Lower lobe of right lung (tissue), 2 donors: ENCODE measurements around the gene IBA57. TPM values are rescaled to one million over a fixed set of nuclear protein-coding genes. Genes with fewer than 3 reads are reported as not detected.
A peak's percentile ranks its signal among the peaks of the same experiment; 100 is the strongest.
"Not testable (repeated sequence)": the region's sequence is repeated elsewhere in the genome, so short reads cannot be mapped to it uniquely, and the experiment has no call there.

Experiments used
- ATAC-seq, 2 donors: fragments of 200-7000 bp; cut with Tn5 transposase; one replicate each; pipeline ENCODE4 v1.9.1; 2020 to 2022; ENCODE audit warnings: mild to moderate bottlenecking in 2 of 2, moderate library complexity in 2 of 2
- DNase-seq: peaks from one replicate; pipeline ENCODE4 v3.0.0-alpha.2; 2020
- H3K27ac ChIP-seq: fragments of 200-600 bp; one replicate; pipeline ENCODE4 v1.8.0; 2022
- H3K27me3 ChIP-seq: fragments of 200-600 bp; one replicate; pipeline ENCODE4 v1.8.0; 2022; ENCODE audit warnings: low read depth
- H3K36me3 ChIP-seq: fragments of 200-600 bp; one replicate; pipeline ENCODE4 v1.8.0; 2022; ENCODE audit warnings: mild to moderate bottlenecking
- H3K4me1 ChIP-seq: fragments of 200-600 bp; one replicate; pipeline ENCODE4 v1.8.0; 2022
- H3K4me3 ChIP-seq: fragments of 200-600 bp; one replicate; pipeline ENCODE4 v1.8.0; 2022; ENCODE audit warnings: mild to moderate bottlenecking
- H3K9me3 ChIP-seq: fragments of 200-600 bp; one replicate; pipeline ENCODE4 v1.8.0; 2022
- intact Hi-C: fragments of 100-400 bp; cut with DNase I; formaldehyde crosslinking; loops from one replicate; pipeline ENCODE4 v1.11.0; 2022
- total RNA-seq: library from RNA; stranded (reverse); fragmentation: NEBNext Ultra II Directional; extraction: Animal tissue kit (Norgen Biotek cat#: 25700); gene quantifications from one replicate; pipeline ENCODE4 v1.2.1, GENCODE V29; 2021
- TF ChIP-seq, protein P1 (sequence below): fragments of 200-600 bp; IDR thresholded peaks from one replicate; pipeline ENCODE4 v1.8.0; 2022; ENCODE audit warnings: antibody characterized with exemption, mild to moderate bottlenecking
- donor health status: DM: no; HTN: yes; CAD: no; lungs with severe emphysema.

Gene IBA57
- total RNA-seq, 1 donor from 2014 or later = 10.7 TPM

- no peaks in the 10 kb centered on the region for H3K36me3 ChIP-seq
- no peak overlapping the region for H3K4me3 ChIP-seq
- no peaks in the 10 kb centered on the region for H3K27me3 ChIP-seq
- no peaks in the 10 kb centered on the region for H3K9me3 ChIP-seq
- DNase-seq (no peak), ATAC-seq (peak; percentile 31 to 46)
- H3K27ac ChIP-seq = no peak overlapping the region
- peaks cover 8% of the 10 kb centered on the region for H3K4me1 ChIP-seq
- TF ChIP-seq, protein P1, sequence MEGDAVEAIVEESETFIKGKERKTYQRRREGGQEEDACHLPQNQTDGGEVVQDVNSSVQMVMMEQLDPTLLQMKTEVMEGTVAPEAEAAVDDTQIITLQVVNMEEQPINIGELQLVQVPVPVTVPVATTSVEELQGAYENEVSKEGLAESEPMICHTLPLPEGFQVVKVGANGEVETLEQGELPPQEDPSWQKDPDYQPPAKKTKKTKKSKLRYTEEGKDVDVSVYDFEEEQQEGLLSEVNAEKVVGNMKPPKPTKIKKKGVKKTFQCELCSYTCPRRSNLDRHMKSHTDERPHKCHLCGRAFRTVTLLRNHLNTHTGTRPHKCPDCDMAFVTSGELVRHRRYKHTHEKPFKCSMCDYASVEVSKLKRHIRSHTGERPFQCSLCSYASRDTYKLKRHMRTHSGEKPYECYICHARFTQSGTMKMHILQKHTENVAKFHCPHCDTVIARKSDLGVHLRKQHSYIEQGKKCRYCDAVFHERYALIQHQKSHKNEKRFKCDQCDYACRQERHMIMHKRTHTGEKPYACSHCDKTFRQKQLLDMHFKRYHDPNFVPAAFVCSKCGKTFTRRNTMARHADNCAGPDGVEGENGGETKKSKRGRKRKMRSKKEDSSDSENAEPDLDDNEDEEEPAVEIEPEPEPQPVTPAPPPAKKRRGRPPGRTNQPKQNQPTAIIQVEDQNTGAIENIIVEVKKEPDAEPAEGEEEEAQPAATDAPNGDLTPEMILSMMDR = no peak
- intact Hi-C loops = no loop called here
Measured at GRCh38 chr1:228185641-228185965, 20.0 kb downstream of the IBA57 start.

GRCh38 chr1:228188249-228188648 lies 22.6 kb downstream of the IBA57 start:
- H3K4me3 ChIP-seq, H3K9me3 ChIP-seq, H3K27ac ChIP-seq, DNase-seq, ATAC-seq, H3K27me3 ChIP-seq, intact Hi-C loops, H3K36me3 ChIP-seq, H3K4me1 ChIP-seq: not testable (repeated sequence)

- intact Hi-C loops = no loop called here
- Histone ChIP-seq H3K4me3 (no peak overlapping the region), H3K27me3 (no peaks in the 10 kb centered on the region), H3K4me1 (peaks cover 5% of the 10 kb centered on the region), H3K9me3 (no peaks in the 10 kb centered on the region), H3K36me3 (no peaks in the 10 kb centered on the region), H3K27ac (no peak overlapping the region)
- TF ChIP-seq, protein P1 = no peak
- no peak for ATAC-seq
- DNase-seq = no peak
Measured at GRCh38 chr1:228190182-228190581, 24.6 kb downstream of the IBA57 start.

DNA sequence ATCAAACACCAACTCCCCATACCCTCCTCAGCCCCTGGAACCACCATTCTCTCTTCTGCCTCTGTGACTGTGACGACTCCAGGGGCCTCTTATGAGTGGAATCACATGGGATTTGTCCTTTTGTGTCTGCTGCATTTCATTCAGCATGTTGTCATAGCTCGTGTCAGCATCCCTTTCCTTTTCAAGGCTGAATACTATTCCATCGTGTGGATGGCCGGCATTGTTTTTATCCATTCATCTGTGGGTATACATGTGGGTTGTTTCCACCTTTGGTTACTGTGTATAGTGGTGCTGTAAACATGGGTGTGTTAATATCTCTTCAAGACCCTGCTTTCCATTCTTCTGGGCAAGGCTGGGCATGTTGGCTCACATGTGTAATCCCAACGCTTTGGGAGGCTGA lies 25.2 kb downstream of the IBA57 start:
- TF ChIP-seq, protein P1 = no peak
- H3K36me3 ChIP-seq = no peaks in the 10 kb centered on the region
- no peak for DNase-seq
- ATAC-seq = no peak
- H3K27ac ChIP-seq = no peak overlapping the region
- peaks cover 5% of the 10 kb centered on the region for H3K4me1 ChIP-seq
- H3K4me3 ChIP-seq = no peak overlapping the region
- intact Hi-C loops = no loop called here
- H3K9me3 ChIP-seq = no peaks in the 10 kb centered on the region
- no peaks in the 10 kb centered on the region for H3K27me3 ChIP-seq

DNA sequence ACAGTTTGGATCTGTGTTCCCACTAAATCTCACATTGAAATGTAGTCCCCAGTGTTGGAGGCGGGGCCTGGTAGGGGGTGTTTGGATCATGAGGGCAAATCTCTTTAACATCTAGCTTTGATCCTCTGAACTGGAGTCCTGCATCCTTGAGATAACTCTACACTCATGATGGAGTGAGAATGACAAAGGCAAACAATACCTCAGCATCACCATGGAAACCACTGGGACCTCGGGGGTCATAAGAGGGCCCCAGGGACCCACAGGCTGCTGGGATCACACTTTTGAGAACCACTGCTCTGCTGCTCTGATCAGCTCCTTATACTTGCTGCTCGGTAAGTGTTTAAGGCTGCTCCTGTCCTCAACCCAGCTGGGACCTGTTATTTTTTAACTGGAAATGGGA lies 28.8 kb downstream of the IBA57 start:
- H3K4me3 ChIP-seq = no peak overlapping the region

DNA sequence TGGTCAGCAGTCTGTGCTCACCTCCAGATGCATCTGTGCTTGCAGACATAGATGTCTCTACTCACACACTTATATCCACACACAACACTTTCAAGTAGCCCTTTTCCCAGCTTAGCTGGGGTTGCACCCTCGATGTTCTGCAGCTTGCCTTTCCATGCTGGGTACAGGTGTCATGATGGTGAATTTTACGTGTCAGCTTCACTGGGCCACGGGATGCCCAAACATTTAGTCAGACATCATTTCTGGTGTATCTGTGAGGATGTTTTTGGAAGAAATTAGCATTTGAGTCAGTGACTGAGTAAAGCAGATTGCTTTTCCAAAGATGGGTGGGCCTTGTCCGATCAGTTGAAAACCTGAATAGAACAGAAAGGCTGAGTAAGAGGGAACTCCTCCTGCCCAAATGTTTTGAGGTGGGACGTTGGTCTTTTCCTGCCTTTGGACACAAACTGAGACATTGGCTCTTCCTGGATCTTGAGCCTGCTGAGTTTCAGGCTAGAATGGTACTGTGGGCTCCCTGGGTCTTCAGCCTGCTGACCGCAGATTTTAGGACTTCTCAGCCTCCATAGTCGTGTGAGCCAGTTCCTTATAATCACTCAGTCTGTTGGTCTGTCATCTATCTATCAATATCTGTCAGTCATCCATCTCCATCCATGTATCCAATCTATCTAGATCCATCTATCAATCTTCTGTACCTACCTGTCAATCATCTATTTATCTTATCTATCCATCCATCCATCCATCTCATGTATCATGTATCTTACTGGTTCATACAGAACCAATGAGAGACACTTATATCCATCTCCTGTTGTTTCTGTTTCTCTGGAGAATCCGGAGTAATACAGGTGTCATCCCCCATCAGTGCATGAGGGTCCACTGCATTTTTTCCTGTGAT lies 29.6 kb downstream of the IBA57 start:
- no peaks in the 10 kb centered on the region for H3K36me3 ChIP-seq
- no peak for DNase-seq
- H3K4me3 ChIP-seq = no peak overlapping the region
- ATAC-seq = no peak
- intact Hi-C loops = no loop called here
- TF ChIP-seq, protein P1 = no peak
- no peaks in the 10 kb centered on the region for H3K27me3 ChIP-seq
- peaks cover 13% of the 10 kb centered on the region for H3K9me3 ChIP-seq
- H3K27ac ChIP-seq = no peak overlapping the region
- H3K4me1 ChIP-seq = peaks cover 5% of the 10 kb centered on the region

More for the DNA sequence above, 28.8 kb downstream of the IBA57 start:
- Histone ChIP-seq H3K9me3 (peaks cover 7% of the 10 kb centered on the region), H3K4me1 (peaks cover 5% of the 10 kb centered on the region), H3K36me3 (no peaks in the 10 kb centered on the region), H3K27me3 (no peaks in the 10 kb centered on the region), H3K27ac (no peak overlapping the region)
- intact Hi-C loops = no loop called here
- TF ChIP-seq, protein P1 = no peak
- DNase-seq = no peak
- no peak for ATAC-seq
